LNCaP clone FGC (cell line): ENCODE results near the gene TMEM87B.

Source experiments
- DNase-seq: peaks from one replicate; pipeline ENCODE4 v3.0.0-alpha.2; 2011; ENCODE audit warnings: low read depth
- H3K4me3 ChIP-seq: 2 replicates; pipeline ENCODE4 v1.5.1; 2011; ENCODE audit warnings: mild to moderate bottlenecking, low read depth, low read length, control low read depth
- CTCF ChIP-seq: IDR thresholded peaks from 2 replicates; pipeline ENCODE4 v1.5.1; 2012; ENCODE audit warnings: mild to moderate bottlenecking; ENCODE audit not compliant: control insufficient read depth, insufficient read depth; ENCODE audit errors: extremely low read depth

TMEM87B gene

DNA sequence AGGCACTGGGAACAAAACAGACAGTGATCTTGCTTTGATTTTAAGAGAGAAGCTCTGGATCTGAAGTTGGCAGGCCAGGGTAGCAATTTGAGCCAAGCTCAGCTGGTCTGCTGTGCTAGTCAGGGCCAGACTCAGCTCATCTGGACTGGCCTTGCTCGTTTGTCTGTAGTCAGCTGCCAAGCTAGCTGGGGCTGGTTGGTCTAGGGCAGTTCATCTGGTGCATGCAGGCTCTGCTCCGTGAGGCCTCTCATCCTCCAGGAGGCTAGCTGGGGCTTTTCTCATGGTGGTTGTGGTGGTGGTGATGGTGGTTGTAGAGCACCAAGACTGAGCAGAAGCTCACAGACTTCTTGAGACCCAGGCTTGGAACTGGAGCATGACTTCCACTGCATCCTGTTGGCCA lies 93.4 kb downstream of the TMEM87B start:
- no peak for TF ChIP-seq CTCF
- H3K4me3 ChIP-seq = no peak overlapping the region
- no peak for DNase-seq

- no peak overlapping the region for H3K4me3 ChIP-seq
- TF ChIP-seq CTCF = no peak
- DNase-seq = no peak
Measured at GRCh38 chr2:112149194-112149593, 94.1 kb downstream of the TMEM87B start.

- DNase-seq = no peak
- TF ChIP-seq CTCF = no peak
- no peak overlapping the region for H3K4me3 ChIP-seq
Measured at GRCh38 chr2:112149866-112150435, 94.9 kb downstream of the TMEM87B start.

- no peak for TF ChIP-seq CTCF
- DNase-seq = no peak
- no peak overlapping the region for H3K4me3 ChIP-seq
Measured at GRCh38 chr2:112150447-112150846, 95.4 kb downstream of the TMEM87B start.

DNA sequence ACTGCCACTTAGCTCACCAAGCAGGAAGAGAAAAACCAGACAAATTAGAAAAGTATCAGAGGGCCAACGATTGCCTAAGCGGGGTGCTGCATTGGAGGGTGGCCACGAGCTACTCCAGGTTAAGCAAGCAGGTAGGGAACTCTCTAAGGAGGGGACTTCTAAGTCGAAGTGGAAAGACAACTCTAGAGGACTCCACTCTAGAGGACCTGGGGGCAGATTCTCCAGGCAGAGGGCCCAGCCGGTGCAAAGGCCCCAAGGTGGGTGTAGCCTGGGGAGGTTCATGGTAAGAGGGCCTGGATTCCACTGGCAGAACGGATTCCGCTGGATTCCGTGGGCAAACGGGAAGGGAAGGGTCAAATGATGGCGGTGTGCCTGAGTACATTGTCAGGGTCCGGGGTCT lies 95.8 kb downstream of the TMEM87B start:
- no peak for DNase-seq

DNA sequence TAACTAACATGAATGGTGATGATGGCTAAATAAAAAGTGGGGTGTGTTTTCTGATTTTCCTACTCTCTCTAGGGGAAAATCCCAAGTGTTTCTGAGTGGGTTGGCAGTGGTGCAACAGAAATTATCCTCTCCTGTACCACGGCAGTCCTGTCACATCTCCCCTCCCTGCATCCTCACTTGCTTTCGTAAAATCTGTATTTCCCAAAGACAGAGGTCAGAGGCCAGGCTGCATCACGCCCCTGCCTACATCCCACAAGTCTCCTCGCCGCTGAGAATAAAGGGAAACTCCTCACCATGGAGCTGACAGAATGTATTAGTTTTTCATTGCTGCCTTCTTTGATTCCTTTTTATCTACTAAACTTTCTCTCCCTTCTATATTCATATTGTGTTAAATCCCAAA lies 96.2 kb downstream of the TMEM87B start:
- DNase-seq = no peak
- TF ChIP-seq CTCF = no peak
- no peak overlapping the region for H3K4me3 ChIP-seq

More for the DNA sequence above, 95.8 kb downstream of the TMEM87B start:
- no peak overlapping the region for H3K4me3 ChIP-seq
- TF ChIP-seq CTCF = no peak
